ENCODE measurements around the gene SAPCD1.

SAPCD1 gene

DNA sequence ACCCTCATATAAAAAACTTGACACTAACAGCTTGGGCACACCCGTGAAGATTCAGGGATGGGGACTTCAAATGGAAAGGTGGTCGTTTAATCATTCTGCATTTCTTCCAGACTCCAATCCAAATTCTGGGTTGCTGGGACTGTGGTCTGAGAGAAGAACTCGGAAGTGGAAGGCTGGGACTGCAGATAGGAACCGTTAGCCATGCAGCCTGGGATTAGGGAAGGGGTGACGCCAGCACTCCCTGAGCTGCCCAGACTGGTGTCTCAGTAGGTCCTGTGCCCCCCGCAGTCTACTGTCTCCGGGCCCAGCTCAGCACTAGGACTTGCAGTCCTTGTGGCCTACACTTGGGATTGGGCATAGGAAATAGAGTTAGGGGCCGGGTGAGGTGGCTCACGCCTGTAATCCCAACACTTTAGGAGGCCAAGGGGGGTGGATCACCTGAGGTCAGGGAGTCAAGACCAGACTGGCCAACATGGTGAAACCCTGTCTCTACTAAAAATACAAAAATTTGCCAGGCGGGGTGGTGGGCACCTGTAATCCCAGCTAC lies 25.6 kb upstream of the SAPCD1 start:
- peaks cover 71% of the 10 kb centered on the region for H3K4me1 Mint-ChIP-seq (ENCODE audit: low read depth)
- no peaks in the 10 kb centered on the region for H3K27me3 Mint-ChIP-seq
- H3K9me3 Mint-ChIP-seq: no peaks in the 10 kb centered on the region
- no peak for DNase-seq
- H3K27ac Mint-ChIP-seq: peak overlapping the region; percentile 96
- peaks cover 66% of the 10 kb centered on the region for H3K36me3 Mint-ChIP-seq (ENCODE audit: low read depth)
- peak overlapping the region; percentile 98 for H3K4me3 Mint-ChIP-seq

DNA sequence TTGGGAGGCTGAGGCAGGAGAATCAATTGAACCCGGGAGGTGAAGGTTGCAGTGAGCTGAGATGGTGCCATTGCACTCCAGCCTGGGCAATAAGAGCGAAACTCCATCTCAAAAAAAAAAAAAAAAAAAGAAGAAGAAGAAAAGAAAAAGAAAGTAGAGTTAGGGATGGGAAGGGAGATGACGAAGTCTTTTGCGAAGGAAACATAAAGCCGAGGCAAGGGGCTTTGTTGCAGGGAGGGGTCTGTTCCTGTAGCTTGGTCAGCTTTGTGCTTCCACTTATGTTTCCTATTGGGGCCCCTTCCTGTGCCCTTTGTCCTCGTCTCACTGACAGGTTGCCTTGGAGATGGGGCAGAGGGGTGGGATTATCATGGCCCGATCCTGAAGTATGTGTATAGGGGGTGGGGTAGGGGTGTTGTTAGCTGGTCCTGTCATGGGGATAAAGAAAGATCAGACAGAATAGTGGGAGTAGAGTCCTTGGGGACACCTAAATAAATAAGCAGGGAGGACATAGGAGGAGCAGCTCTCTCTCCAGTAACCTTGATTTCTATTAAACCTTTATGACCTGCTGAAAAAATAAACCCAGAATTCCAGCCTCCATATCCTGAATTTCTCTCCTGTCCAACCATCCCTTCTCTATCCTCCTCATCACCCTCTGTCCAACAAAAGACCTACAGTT lies 25.0 kb upstream of the SAPCD1 start:
- Mint-ChIP-seq H3K27me3 (no peaks in the 10 kb centered on the region), H3K9me3 (no peaks in the 10 kb centered on the region), H3K27ac (peak overlapping the region; percentile 96), H3K4me1 (ENCODE audit: low read depth) (peaks cover 67% of the 10 kb centered on the region), H3K36me3 (ENCODE audit: low read depth) (peaks cover 66% of the 10 kb centered on the region), H3K4me3 (peak overlapping the region; percentile 98)
- no peak for DNase-seq

DNA sequence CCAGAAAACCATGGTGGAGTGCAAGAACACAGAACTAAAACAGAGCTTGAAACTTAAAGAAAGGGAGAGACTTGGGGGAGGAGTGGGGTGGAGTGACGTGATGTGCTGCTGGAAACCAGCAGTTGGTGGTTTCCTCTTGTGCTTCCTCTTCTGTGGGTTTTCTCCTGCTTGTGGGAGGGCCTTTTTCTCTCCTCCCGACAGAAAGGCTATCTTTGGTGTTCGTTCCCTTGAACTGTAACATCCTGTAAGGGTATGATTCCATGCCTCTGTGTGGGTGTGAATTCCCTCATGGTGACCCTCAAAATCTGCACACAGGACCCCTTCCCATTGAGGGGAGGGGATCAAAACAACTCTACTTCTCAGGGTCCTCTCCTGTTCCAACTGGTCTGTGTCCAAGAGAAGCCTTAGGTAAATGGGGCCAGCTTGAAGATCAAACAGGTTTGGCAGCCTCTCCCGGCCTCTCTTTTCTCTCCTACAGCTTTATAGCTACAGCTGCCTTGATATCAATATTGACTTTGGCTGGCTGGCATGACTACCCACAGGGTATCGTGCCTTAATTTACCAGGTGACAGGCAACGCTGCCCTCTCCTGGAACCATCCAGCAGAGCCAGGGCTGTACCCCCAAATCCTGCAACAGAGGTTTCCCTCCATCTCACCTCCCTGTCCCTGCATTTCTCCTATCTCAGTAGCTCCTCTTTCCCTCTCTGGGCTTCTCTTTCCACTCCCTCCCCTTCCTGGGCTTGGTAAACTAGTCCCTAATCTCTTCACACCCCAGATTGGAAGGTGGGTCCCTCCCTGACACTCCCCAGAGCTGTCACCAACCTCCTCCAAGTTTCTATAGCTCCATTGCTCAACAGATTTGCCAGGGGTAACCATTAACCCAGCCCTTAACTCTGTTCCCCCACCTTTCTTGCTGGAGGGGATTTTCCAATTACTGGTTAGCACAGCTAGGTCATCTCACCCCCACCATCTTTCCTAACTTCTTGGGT lies 24.2 kb upstream of the SAPCD1 start:
- Mint-ChIP-seq H3K4me1 (ENCODE audit: low read depth) (peaks cover 65% of the 10 kb centered on the region), H3K4me3 (peak overlapping the region; percentile 98), H3K27me3 (no peaks in the 10 kb centered on the region), H3K36me3 (ENCODE audit: low read depth) (peaks cover 66% of the 10 kb centered on the region), H3K27ac (peak overlapping the region; percentile 96), H3K9me3 (no peaks in the 10 kb centered on the region)
- DNase-seq: peak; percentile 54

DNA sequence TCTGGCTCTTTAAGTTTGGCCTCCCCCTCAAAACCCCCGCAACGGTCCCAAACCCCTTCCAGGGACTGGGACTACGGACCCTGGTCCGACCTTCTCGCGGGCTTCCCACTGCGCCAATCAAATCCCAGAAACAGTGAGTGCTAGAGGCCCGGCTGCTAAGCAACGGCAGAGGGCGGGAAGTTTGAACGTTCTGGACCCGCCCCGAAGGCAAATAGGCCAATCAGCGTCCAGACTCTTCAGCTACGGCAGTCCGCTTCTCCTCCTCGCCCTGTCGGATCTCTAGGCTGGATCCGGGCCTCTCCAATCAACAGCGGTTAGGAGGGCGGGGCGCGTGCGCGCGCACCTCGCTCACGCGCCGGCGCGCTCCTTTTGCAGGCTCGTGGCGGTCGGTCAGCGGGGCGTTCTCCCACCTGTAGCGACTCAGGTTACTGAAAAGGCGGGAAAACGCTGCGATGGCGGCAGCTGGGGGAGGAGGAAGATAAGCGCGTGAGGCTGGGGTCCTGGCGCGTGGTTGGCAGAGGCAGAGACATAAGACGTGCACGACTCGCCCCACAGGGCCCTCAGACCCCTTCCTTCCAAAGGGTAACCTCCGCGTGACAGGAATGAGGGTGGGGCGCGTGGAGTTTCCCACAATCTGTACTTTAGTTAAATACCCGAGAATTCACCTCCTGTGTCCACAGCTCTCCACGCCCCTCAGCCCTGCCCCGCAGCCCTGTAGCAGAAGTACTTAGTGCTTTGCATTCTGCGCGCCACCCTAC lies 22.6 kb upstream of the SAPCD1 start, which contains the start of gene MSH5:
TSS of gene MSH5 (plus strand) at position 367 of the 758 bp plus-strand sequence. CDS start 462 bp downstream, outside the sequence.
- no peaks in the 10 kb centered on the region for H3K9me3 Mint-ChIP-seq
- H3K4me1 Mint-ChIP-seq (ENCODE audit: low read depth): peaks cover 52% of the 10 kb centered on the region
- H3K36me3 Mint-ChIP-seq (ENCODE audit: low read depth): peaks cover 64% of the 10 kb centered on the region
- DNase-seq: peak; percentile 96
- peak within 1 kb of the TSS; percentile 96 for H3K27ac Mint-ChIP-seq
- no peaks in the 10 kb centered on the region for H3K27me3 Mint-ChIP-seq
- peak within 1 kb of the TSS; percentile 98 for H3K4me3 Mint-ChIP-seq

DNA sequence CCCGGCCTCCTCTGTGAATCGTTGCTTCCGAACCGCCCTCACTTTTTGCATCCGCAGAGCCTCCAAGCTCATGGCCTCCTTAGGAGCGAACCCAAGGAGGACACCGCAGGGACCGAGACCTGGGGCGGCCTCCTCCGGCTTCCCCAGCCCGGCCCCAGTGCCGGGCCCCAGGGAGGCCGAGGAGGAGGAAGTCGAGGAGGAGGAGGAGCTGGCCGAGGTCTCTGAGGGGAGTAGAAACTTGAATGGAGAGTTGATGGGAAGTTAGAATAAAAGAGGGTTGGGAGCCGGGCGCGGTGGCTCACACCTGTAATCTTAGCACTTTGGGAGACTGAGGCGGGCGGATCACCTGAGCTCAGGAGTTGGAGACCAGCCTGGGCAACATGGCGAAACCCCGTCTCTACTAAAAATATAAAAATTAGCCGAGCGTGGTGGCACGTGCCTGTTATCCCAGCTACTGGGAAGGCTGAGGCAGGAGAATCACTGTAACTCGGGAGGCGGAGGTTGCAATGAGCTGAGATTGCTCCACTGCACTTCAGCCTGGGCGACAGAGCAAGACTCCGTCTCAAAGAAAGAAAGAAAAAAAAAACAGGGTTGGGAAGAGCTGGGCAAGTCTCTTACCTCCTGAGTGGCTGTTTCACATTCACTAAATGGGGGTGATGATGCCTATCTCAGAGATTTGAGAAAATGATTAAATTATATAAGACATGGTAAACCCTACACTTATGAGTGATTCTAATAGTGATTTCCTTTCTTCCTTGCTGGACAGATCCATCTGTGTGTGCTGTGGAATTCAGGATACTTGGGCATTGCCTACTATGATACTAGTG lies 21.8 kb upstream of the SAPCD1 start:
- peak overlapping the region; percentile 96 for H3K27ac Mint-ChIP-seq
- H3K36me3 Mint-ChIP-seq (ENCODE audit: low read depth): peaks cover 63% of the 10 kb centered on the region
- DNase-seq: no peak
- H3K9me3 Mint-ChIP-seq: no peaks in the 10 kb centered on the region
- H3K4me1 Mint-ChIP-seq (ENCODE audit: low read depth): peaks cover 52% of the 10 kb centered on the region
- H3K4me3 Mint-ChIP-seq: peak overlapping the region; percentile 95
- no peaks in the 10 kb centered on the region for H3K27me3 Mint-ChIP-seq

DNA sequence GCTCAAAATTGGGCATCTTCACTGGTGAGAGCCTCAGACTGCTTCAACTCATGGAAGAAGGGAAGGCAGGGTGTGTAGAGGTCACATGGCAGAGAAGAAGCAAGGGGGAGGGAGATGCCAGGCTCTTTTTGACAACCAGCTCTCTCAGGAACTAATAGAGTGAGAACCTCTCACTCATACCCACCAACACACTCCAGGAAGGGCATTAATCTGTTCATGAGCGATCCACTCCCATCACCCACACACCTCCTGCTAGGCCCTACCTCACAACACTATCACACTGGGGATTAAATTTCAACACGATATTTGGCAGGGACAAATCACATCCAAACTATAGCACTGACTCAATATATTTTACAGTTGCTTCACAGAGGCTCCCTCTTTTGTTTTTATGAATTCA lies 20.6 kb upstream of the SAPCD1 start:
- no peaks in the 10 kb centered on the region for H3K9me3 Mint-ChIP-seq
- peaks cover 47% of the 10 kb centered on the region for H3K4me1 Mint-ChIP-seq (ENCODE audit: low read depth)
- H3K36me3 Mint-ChIP-seq (ENCODE audit: low read depth): peaks cover 65% of the 10 kb centered on the region
- peak overlapping the region; percentile 95 for H3K4me3 Mint-ChIP-seq
- H3K27ac Mint-ChIP-seq: peak overlapping the region; percentile 50
- no peaks in the 10 kb centered on the region for H3K27me3 Mint-ChIP-seq
- no peak for DNase-seq

DNA sequence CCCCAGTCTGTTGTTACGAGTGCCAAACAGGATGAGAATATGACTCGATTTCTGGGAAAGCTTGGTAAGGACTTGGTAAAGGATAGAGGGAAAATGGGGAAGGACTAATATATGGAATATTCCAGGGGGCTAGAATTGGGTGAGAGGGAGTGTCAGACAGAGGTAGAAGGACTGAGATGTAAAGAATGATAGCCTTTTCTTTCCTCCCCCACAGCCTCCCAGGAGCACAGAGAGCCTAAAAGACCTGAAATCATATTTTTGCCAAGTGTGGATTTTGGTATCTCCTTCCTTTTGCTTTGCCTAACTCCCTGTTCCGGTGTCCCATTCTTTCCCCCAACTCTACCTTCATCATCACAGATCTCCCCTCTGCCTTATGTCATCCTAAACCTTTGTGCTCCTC lies 19.6 kb upstream of the SAPCD1 start:
- no peaks in the 10 kb centered on the region for H3K9me3 Mint-ChIP-seq
- H3K36me3 Mint-ChIP-seq (ENCODE audit: low read depth): peaks cover 76% of the 10 kb centered on the region
- H3K27ac Mint-ChIP-seq: peak overlapping the region; percentile 35
- no peak overlapping the region for H3K4me3 Mint-ChIP-seq
- no peaks in the 10 kb centered on the region for H3K27me3 Mint-ChIP-seq
- DNase-seq: no peak
- H3K4me1 Mint-ChIP-seq (ENCODE audit: low read depth): peaks cover 36% of the 10 kb centered on the region

DNA sequence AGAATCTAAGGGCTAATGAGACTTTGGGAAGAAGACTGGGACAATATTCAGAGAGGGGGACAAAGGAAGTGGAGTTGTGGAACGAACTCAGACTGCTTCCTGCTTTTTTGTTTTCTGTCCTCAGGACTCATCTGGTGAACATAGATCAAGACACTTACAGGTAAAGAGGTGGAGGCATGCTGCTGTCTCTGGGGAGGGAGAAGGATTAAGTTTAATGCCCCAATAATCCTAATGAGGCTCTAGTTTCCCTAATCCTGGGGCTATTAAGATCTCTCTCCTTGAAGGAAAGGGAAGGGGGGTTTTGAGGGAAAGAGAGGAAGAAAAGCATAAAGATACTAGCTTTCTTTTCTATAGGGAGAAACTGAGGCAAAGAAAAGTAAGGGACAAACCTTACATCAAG lies 18.0 kb upstream of the SAPCD1 start:
- Mint-ChIP-seq H3K27me3 (no peaks in the 10 kb centered on the region), H3K4me3 (no peak overlapping the region), H3K9me3 (no peaks in the 10 kb centered on the region), H3K4me1 (ENCODE audit: low read depth) (peaks cover 22% of the 10 kb centered on the region), H3K27ac (no peak overlapping the region), H3K36me3 (ENCODE audit: low read depth) (peaks cover 86% of the 10 kb centered on the region)
- no peak for DNase-seq

DNA sequence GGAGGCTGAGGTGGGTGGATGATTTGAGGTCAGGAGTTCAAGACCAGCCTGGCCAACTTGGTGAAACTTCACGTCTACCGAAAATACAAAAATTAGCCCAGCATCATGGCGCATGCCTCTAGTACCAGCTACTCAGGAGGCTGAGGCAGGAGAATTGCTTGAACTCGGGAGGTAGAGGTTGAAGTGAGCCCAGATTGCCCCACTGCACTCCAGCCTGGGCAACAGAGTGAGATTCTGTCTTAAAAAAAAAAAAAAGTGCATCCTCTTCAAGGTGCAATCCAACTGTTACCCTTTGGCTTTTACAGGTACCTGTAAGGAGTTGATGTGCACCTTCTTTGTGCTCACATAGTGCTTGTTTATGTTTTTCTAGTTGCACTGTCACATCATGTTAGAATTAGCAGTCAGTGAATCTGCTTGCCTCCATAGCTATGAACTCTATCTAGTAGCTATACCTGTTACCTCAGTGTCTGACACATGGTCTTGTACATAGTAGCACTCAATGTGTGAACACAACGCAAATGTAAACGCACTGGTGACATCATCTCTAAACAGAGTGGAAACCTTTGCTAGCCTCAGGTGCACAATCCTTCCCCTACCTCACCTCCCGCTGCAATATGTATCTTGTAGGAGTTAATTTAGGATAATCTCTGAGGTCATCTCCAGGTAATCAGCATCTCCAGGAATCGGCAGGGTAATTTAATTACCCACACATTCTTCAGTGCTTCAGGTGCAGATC lies 13.0 kb upstream of the SAPCD1 start:
- no peaks in the 10 kb centered on the region for H3K27me3 Mint-ChIP-seq
- no peak for DNase-seq
- H3K27ac Mint-ChIP-seq: no peak overlapping the region
- peaks cover 1% of the 10 kb centered on the region for H3K4me1 Mint-ChIP-seq (ENCODE audit: low read depth)
- H3K4me3 Mint-ChIP-seq: no peak overlapping the region
- H3K36me3 Mint-ChIP-seq (ENCODE audit: low read depth): peaks cover 61% of the 10 kb centered on the region
- H3K9me3 Mint-ChIP-seq: no peaks in the 10 kb centered on the region

DNA sequence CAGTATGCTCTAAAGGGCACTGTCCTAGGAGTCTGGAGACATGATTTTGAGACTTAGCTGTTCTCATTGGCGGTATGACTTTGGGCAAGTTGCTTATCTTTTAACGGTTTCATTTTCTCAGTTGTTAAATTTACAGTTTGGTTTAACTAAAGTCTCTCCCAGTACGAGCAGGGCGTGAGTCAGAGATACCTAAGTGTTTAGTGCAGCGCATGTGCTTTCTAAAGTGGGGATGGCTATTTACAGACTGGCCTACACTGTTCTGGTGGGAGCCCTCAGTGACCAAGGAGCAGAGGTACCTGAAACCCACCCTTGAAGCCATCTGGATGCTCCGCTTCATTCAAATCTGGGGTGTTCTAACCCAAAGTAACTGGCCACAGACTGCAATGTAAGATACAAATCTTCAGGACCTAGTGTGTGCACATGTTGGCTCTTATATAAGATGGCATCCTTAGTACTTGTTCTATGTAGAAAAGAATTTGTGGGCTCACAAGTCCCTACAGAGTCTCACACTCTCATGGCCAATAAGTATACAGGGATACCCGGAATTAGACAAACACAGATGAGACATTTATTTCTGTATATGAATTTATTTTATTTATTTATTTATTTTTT lies 11.9 kb upstream of the SAPCD1 start:
- H3K27ac Mint-ChIP-seq: no peak overlapping the region
- H3K27me3 Mint-ChIP-seq: no peaks in the 10 kb centered on the region
- H3K9me3 Mint-ChIP-seq: no peaks in the 10 kb centered on the region
- DNase-seq: no peak
- H3K4me1 Mint-ChIP-seq (ENCODE audit: low read depth): peaks cover 1% of the 10 kb centered on the region
- no peak overlapping the region for H3K4me3 Mint-ChIP-seq
- peaks cover 53% of the 10 kb centered on the region for H3K36me3 Mint-ChIP-seq (ENCODE audit: low read depth)

DNA sequence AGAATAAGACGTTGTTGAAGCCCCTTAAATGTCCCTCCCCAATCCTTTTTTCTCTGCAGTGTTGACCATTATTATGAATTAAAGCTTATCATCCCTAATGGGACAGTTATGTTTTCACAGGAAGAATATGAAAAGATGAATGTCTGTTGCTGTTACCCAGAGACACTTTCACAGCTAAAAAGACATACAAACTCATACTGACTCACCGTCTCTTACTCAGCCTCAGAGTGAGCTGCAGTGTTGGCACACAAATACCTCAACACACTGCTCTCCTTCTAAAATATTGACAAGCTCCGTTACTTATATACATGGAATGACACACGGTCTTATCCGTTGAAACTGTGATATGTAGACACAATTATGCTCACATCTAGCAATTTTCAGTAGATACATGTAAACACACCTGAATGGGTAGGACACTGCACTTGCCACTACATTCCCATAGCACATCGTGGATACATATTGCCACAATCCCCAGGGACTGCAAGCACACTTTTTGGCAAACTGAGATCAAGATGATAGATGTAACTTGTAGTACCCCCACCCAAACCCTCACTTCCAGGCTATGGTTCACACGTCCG lies 9.6 kb upstream of the SAPCD1 start:
- Mint-ChIP-seq H3K4me3 (no peak overlapping the region), H3K9me3 (no peaks in the 10 kb centered on the region), H3K36me3 (ENCODE audit: low read depth) (peaks cover 33% of the 10 kb centered on the region), H3K27ac (no peak overlapping the region), H3K27me3 (no peaks in the 10 kb centered on the region), H3K4me1 (ENCODE audit: low read depth) (peaks cover 1% of the 10 kb centered on the region)
- DNase-seq: no peak

DNA sequence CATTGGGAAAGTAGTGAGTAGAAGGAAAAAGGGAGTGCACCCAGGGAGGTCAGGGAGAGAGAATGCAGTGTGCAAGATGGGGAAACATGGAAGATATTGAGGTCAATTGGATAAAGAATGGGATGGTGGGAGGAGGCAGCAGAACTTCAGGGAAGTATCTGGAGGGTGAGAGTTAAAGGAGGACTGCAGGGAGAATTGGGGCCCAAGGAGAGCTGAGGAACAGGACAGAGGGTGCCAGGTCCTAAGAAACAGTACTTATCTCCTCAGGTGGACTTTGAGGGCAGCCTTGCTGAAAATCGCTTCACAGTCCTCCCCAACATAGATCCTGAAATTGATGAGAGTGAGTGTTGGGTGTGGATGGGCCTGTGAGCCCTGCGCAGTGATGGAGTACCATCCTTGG lies 4.2 kb upstream of the SAPCD1 start:
- DNase-seq: no peak
- Mint-ChIP-seq H3K4me3 (no peak overlapping the region), H3K36me3 (ENCODE audit: low read depth) (peaks cover 55% of the 10 kb centered on the region), H3K4me1 (ENCODE audit: low read depth) (peaks cover 1% of the 10 kb centered on the region), H3K27ac (no peak overlapping the region), H3K9me3 (no peaks in the 10 kb centered on the region), H3K27me3 (no peaks in the 10 kb centered on the region)

Data from activated T-cell treated with anti-CD3 and anti-CD28 coated beads, Interleukin-2, amount 50 U/mL, for 24 hours (primary cell).